Osteoblast (primary cell): Measurements from ENCODE around the gene KLHDC4. TPM values are rescaled to one million over a fixed set of nuclear protein-coding genes. Genes with fewer than 3 reads are reported as not detected.

Source experiments
- DNase-seq: peaks from one replicate; pipeline ENCODE4 v3.0.0; 2011; ENCODE audit warnings: low spot score, mixed read lengths; ENCODE audit not compliant: insufficient read length; ENCODE audit errors: missing footprints
- H2AFZ ChIP-seq: 2 replicates; pipeline ENCODE4 v1.6.0; 2011; ENCODE audit warnings: mild to moderate bottlenecking, low read length
- H3K27ac ChIP-seq: 2 replicates; pipeline ENCODE4 v1.5.1; 2011; ENCODE audit warnings: mild to moderate bottlenecking, low read depth, low read length, moderate library complexity
- H3K27me3 ChIP-seq: 2 replicates; pipeline ENCODE4 v1.6.0; 2012; ENCODE audit warnings: mild to moderate bottlenecking, control low read depth, inconsistent platforms, low read length, moderate library complexity; ENCODE audit not compliant: insufficient read depth
- H3K36me3 ChIP-seq: 2 replicates; pipeline ENCODE4 v1.5.1; 2011; ENCODE audit warnings: mild to moderate bottlenecking, low read length, control low read depth, moderate library complexity; ENCODE audit not compliant: insufficient read depth
- H3K4me1 ChIP-seq: 2 replicates; pipeline ENCODE4 v1.5.1; 2011; ENCODE audit warnings: mild to moderate bottlenecking, low read length, control low read depth, moderate library complexity; ENCODE audit not compliant: insufficient read depth
- H3K4me2 ChIP-seq: 2 replicates; pipeline ENCODE4 v1.6.0; 2011; ENCODE audit warnings: mild to moderate bottlenecking, low read length; ENCODE audit not compliant: insufficient read depth
- H3K4me3 ChIP-seq: fragments of 200-600 bp; sonication (generic); 3 replicates; pipeline ENCODE4 v1.5.1; 2012; ENCODE audit warnings: mild to moderate bottlenecking, low read length, inconsistent platforms; ENCODE audit not compliant: insufficient read depth
- H3K79me2 ChIP-seq: 2 replicates; pipeline ENCODE4 v1.6.0; 2012; ENCODE audit warnings: mild to moderate bottlenecking, low read length, control low read depth, inconsistent platforms; ENCODE audit not compliant: insufficient read depth
- H3K9me3 ChIP-seq: 2 replicates; pipeline ENCODE4 v1.5.1; 2011; ENCODE audit warnings: low read depth, low read length, control low read depth
- H4K20me1 ChIP-seq: 2 replicates; pipeline ENCODE4 v1.6.0; 2012; ENCODE audit warnings: mild to moderate bottlenecking, low read length, control low read depth; ENCODE audit not compliant: insufficient read depth
- CTCF ChIP-seq: IDR thresholded peaks from 2 replicates; pipeline ENCODE4 v1.5.1; 2011; ENCODE audit warnings: mild to moderate bottlenecking, low read depth, low read length, moderate library complexity; ENCODE audit errors: extremely low read depth
- total RNA-seq: library from RNA; depleted of rRNA; stranded (reverse); fragments of >200 nt; gene quantifications from 2 replicates; pipeline ENCODE4 v1.2.3, GENCODE V29; 2012

The KLHDC4 gene
- total RNA-seq, 1 donor: 22.1 TPM

- Histone ChIP-seq H3K4me2 (no peak overlapping the region), H3K36me3 (peaks cover 7% of the 10 kb centered on the region), H3K27ac (no peak overlapping the region), H3K79me2 (no peaks in the 10 kb centered on the region), H3K4me1 (no peaks in the 10 kb centered on the region), H2AFZ (no peak overlapping the region), H3K9me3 (no peaks in the 10 kb centered on the region), H3K4me3 (no peak overlapping the region), H4K20me1 (peaks cover 2% of the 10 kb centered on the region), H3K27me3 (no peaks in the 10 kb centered on the region)
- DNase-seq: no peak
- no peak for TF ChIP-seq CTCF
Measured at GRCh38 chr16:87709677-87710076, 56.1 kb downstream of the KLHDC4 start.

GRCh38 chr16:87708881-87709638, 56.7 kb downstream of the KLHDC4 start:
- no peaks in the 10 kb centered on the region for H3K9me3 ChIP-seq
- no peak for DNase-seq
- H3K36me3 ChIP-seq: peaks cover 7% of the 10 kb centered on the region
- H4K20me1 ChIP-seq: peaks cover 2% of the 10 kb centered on the region
- no peak overlapping the region for H3K4me3 ChIP-seq
- H3K27me3 ChIP-seq: no peaks in the 10 kb centered on the region
- no peaks in the 10 kb centered on the region for H3K4me1 ChIP-seq
- H3K27ac ChIP-seq: no peak overlapping the region
- H3K79me2 ChIP-seq: no peaks in the 10 kb centered on the region
- H2AFZ ChIP-seq: no peak overlapping the region
- no peak overlapping the region for H3K4me2 ChIP-seq
- no peak for TF ChIP-seq CTCF

GRCh38 chr16:87707714-87708580, 57.8 kb downstream of the KLHDC4 start:
- Histone ChIP-seq H4K20me1 (peaks cover 2% of the 10 kb centered on the region), H2AFZ (no peak overlapping the region), H3K27ac (no peak overlapping the region), H3K36me3 (peaks cover 11% of the 10 kb centered on the region), H3K27me3 (no peaks in the 10 kb centered on the region), H3K79me2 (no peaks in the 10 kb centered on the region), H3K9me3 (no peaks in the 10 kb centered on the region), H3K4me1 (no peaks in the 10 kb centered on the region), H3K4me2 (no peak overlapping the region), H3K4me3 (no peak overlapping the region)
- TF ChIP-seq CTCF: no peak
- DNase-seq: no peak

- H4K20me1 ChIP-seq: peaks cover 2% of the 10 kb centered on the region
- no peaks in the 10 kb centered on the region for H3K27me3 ChIP-seq
- no peak overlapping the region for H3K27ac ChIP-seq
- no peak overlapping the region for H3K4me3 ChIP-seq
- peaks cover 9% of the 10 kb centered on the region for H3K36me3 ChIP-seq
- TF ChIP-seq CTCF: no peak
- H3K4me1 ChIP-seq: no peaks in the 10 kb centered on the region
- DNase-seq: no peak
- H2AFZ ChIP-seq: no peak overlapping the region
- H3K79me2 ChIP-seq: no peaks in the 10 kb centered on the region
- H3K4me2 ChIP-seq: no peak overlapping the region
- no peaks in the 10 kb centered on the region for H3K9me3 ChIP-seq
Measured at GRCh38 chr16:87707097-87707496, 58.7 kb downstream of the KLHDC4 start.
